Measurements from ENCODE around the gene TRAF3IP1.
"Not testable (repeated sequence)": the region's sequence is repeated elsewhere in the genome, so short reads cannot be mapped to it uniquely, and the experiment has no call there.

The TRAF3IP1 gene

DNA sequence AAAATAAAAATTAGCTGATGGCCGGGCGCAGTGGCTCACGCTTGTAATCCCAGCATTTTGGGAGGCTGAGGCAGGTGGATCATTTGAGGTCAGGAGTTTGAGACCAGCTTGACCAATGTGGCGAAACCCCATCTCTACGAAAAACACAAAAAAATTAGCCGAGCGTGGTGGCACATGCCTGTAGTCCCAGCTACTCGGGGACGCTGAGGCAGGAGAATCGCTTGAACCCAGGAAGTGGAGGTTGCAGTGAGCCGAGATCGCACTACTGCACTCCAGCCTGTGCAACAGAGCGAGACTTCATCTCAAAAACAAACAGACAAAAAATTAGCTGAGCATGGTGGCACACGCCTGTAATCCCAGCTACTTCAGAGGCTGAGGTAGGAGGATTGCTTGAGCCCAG is 9.6 kb upstream of the TRAF3IP1 start:
- not testable (repeated sequence) for DNase-seq

GRCh38 chr2:238313289-238313990 is 6.9 kb upstream of the TRAF3IP1 start:
- DNase-seq: no peak

GRCh38 chr2:238313991-238314350 is 6.3 kb upstream of the TRAF3IP1 start:
- DNase-seq: no peak

DNA sequence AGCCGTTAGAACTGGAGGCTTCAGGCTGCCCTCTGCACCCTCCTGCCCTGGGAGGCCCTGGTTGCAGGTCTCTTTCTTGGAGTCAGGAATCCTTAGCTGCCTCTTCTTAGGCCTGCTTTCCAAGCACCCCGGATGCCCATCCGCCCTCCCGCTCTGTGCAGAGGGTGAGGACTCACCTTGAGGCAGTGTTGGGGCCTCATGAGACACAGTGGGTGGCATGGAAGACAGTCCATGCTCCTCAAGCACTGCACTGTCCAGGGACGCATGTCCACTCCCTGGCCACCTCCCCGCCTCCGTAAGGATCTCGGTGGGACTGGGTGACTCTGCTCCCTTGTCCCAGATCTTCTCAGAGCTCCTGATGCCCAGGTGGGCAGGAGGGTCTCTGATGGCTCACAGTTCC is 5.7 kb upstream of the TRAF3IP1 start:
- DNase-seq: no peak

- DNase-seq: no peak
Measured at GRCh38 chr2:238315031-238315595, 5.2 kb upstream of the TRAF3IP1 start.

GRCh38 chr2:238320648-238321281 is 447 bp downstream of the TRAF3IP1 start:
- DNase-seq: no peak

DNA sequence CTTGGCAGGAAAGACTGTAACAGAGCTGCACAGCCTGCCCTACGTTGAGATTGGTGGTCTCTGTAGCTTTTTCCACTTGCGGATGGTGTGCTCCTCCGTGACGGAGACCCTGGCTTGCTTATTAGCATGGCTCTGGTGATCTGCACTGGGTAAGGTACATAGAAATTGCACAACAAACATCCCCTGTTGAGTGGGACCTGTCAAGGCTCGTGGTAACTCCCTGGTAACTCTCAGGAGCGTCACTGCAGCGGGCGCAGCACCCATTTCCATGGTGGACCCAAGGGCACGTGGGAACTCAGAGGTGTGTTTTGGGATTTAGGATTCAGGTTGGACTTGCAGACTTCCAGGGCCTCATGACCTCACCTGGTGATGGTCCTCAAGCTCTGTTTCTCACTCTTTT is 1.1 kb downstream of the TRAF3IP1 start:
- DNase-seq: no peak

DNA sequence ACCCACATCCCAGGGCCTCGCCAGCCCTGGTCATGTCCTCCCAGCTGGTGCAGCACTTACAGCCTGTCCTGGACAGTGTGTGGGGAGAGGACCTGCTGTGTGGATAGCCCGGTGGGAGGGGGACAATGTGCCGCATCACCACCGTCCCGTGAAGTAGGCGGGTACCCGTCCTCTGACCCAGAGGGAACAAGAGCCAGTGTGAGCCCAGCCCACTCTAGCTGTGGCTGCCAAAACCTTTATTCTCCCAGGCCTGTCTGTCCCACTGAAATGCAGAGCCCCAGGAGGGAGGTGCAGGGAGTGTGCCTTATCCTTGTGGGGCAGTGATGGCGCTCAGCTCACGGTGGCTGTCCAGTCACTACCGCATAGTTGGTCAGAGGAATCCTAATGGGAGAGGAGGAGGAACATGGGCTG is 1.7 kb downstream of the TRAF3IP1 start:
- DNase-seq: no peak

- DNase-seq: not testable (repeated sequence)
Measured at GRCh38 chr2:238324248-238324647, 3.9 kb downstream of the TRAF3IP1 start.

- no peak for DNase-seq
Measured at GRCh38 chr2:238325694-238326093, 5.4 kb downstream of the TRAF3IP1 start.

DNA sequence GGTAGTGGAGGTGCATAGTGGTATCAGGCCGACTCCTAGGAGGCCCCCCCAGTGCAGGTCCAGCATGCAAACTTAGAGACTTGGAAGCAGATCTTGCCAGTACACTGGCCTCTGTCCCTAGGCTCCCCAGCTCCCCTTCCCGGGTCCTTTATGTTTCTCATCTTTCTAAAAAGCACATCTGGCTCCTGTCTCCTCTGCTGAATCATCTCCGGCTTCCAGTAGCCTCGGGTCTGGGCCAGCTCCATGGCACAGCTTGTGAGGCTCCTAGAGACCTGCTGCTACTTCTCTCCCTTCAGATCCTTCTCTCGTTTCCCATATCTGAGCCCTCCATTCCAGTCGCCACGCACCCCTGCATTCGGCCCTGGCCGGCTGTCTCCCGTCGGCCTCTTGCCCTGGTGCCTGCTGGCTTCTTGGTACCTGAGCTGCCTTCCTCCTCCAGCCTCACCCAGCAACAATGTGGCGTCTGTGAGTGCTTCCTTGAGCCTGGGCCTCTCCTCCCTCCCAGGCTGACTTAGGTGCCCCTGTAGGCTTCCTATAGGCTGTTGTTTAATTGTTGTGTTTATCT is 6.6 kb downstream of the TRAF3IP1 start:
- DNase-seq: no peak

DNA sequence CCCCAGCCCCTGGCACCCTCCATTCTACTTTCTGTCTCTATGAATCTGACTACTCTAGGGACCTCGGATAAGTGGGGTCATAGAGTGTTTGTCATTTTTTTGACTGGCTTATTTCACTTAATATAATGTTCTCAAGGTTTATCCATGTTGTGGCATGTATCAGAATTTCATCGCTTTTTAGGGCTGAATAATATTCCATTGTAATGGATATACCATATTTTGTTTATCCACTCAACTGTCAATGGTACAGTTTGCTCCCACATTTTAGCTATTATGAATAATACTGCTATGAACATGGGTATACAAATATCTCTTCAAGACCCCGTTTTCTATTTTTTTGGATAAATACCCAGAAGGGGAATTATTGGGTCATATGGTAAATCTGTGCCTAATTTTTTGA is 7.4 kb downstream of the TRAF3IP1 start:
- no peak for DNase-seq

DNA sequence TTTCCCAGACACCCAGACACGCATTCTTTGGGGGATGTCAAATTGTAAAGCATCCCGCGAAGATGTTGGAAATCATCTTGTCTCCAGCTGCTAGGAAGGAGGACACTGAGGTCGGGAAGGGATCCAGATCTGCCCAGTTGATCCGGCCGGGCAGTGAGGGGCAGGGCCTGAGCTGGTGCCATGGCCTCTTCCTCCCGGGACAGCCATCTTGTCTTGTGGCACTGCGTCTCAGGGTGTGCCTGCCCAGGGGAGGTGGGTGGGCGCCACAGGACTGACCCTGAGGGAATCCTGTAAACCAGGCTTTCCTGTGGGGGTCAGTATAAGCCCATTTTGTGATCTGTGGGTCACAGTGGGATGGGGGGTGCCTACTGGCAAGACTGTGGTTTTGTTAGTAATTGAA is 10.1 kb downstream of the TRAF3IP1 start:
- no peak for DNase-seq

GRCh38 chr2:238331916-238332315 is 11.6 kb downstream of the TRAF3IP1 start:
- no peak for DNase-seq

DNA sequence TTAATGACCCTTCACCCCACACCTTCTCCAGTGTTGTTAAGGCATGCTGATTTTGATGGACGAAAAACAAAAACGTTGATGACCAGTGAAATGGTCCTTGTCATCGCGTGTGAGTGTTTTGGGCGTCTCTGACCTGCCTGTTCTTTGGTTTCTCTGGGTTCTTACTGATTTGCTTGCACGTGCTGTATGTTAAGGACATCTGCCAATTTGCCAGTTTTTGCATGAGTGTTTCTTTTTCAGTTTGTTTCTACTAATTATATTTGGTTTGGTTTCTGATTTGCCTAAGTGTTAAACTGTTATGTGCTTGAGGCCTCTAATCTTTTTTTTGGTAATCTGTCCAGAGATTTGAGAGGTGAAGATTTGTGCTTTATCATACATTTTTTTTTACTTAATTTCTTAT is 14.6 kb downstream of the TRAF3IP1 start:
- no peak for DNase-seq

GRCh38 chr2:238335591-238335990 is 15.3 kb downstream of the TRAF3IP1 start:
- DNase-seq: not testable (repeated sequence)

GRCh38 chr2:238336151-238336550 is 15.8 kb downstream of the TRAF3IP1 start:
- no peak for DNase-seq

DNA sequence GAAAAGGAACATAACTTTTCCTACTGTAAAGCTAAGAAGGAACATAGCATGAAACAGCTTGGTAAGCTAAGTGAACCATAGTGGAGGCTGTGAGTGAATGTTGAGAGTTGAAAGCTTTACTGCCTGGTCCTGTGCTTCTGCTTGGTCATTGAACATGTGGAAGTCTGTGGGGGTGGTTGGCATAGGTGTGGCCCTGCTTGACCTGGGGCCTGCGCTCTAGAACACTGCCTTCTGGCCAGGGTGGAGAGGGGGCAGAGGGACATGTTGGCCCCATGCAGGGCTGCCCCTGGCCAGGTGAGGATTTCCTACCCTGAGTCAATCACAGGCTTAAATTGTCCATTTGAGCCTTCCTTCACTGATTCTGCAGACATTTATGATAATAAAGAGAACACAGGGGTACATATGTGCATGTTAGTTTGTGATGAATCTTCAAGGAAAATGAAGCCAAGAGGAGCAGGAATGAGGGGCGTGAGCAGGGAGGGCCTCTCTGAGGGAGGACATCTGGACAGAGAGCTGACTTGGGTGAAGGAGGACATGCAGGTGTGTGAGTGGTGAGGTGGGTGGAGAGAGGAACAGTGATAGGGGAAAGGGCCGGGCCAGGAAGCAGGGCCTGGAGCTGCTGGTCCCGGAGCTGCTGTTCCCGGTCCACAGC is 16.6 kb downstream of the TRAF3IP1 start:
- no peak for DNase-seq

DNA sequence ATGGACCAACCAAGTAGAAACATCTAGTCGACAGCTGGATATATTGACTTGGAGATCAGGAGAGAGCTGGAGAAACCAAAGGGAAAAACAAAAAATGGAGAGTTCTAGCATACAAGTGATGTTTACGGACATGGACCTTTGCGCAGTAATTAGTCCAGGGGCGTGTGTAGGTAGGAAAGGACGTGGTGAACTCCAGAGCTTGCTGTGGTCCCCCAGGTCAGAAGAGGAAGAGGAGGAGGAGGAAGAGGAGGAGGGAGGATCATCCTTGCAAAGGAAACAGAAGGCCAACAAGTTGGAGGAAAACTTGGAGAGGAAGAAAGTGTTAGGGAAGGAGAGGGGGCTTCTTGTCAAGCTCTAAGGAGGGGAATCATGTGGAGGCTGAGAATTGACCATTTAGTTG is 17.5 kb downstream of the TRAF3IP1 start:
- no peak for DNase-seq

DNA sequence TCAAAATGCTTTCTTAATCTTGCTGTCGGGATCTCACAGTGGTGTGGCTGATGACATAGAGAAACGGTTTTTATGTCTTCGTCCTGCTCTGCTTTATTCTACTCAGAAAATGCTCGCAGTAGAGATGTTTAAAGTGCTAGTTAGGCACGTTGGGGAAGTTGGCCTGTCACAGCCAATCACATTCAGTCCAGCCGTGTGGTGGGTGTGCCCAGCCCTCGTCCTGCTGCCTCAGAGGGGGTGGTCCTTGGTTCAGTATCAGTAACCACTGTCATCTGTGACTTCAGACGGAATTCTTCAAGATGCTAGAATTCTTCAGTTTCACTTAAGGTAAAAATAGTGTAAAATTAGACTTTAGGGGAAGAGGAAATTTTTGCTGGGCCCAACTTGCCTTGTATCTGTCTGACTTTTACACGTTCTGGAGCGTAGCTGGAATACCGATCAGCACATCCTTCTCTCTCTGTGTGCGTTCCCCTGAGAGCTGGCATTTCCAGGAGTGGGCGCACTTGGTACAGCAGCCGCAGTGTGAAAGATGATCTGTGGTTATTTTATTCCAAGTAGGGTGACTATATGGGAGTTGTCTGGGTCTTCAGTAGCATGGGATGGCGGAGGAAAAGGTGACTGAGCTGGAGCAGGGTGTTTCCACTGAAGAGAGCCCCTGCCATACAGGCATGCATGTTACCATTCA is 18.5 kb downstream of the TRAF3IP1 start:
- DNase-seq: no peak

DNA sequence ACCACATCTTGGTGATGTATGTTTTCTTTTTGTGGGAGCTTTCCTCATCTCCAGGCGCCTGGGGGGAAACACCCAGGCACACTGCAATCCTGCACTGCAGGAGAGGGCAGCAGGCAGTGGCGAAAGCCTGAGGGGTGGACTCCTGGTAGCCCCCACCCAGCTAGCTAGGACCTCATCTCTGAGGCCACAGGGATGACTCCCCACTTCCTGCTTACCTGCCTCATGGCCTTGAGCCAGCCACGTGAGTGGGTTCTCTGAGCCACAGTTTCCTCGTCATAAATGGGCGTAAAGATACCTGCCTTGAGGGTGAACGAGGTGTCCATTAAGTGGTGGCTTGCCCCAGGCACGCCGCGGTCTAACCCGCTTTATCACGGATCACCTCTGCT is 19.1 kb downstream of the TRAF3IP1 start:
- no peak for DNase-seq

GRCh38 chr2:238339814-238340213 is 19.5 kb downstream of the TRAF3IP1 start:
- no peak for DNase-seq

- DNase-seq: no peak
Measured at GRCh38 chr2:238341536-238341935, 21.2 kb downstream of the TRAF3IP1 start.
